GM12864 (cell line): Measurements from ENCODE around the gene AP3B2.

Source experiments
- DNase-seq: peaks from one replicate; pipeline ENCODE4 v3.0.0-alpha.2; 2011; ENCODE audit warnings: low read depth
- H3K4me3 ChIP-seq: 2 replicates; pipeline ENCODE4 v1.5.1; 2011; ENCODE audit warnings: mild to moderate bottlenecking, low read depth, low read length, control low read depth
- CTCF ChIP-seq: IDR thresholded peaks from 2 replicates; pipeline ENCODE4 v1.5.1; 2011; ENCODE audit warnings: low read depth, mild to moderate bottlenecking, moderate library complexity, low read length, control low read depth, inconsistent platforms; ENCODE audit errors: missing control alignments

AP3B2 gene

GRCh38 chr15:82742134-82742533 is 32.5 kb upstream of the AP3B2 start:
- no peak for DNase-seq
- H3K4me3 ChIP-seq, result no peak overlapping the region
- no peak for TF ChIP-seq CTCF

- no peak overlapping the region for H3K4me3 ChIP-seq
- no peak for DNase-seq
Measured at GRCh38 chr15:82739086-82739485, 29.4 kb upstream of the AP3B2 start.

GRCh38 chr15:82737975-82738374 is 28.3 kb upstream of the AP3B2 start:
- no peak for TF ChIP-seq CTCF
- DNase-seq, result no peak
- no peak overlapping the region for H3K4me3 ChIP-seq

More at GRCh38 chr15:82739086-82739485, 29.4 kb upstream of the AP3B2 start:
- TF ChIP-seq CTCF, result no peak

- DNase-seq, result no peak
- no peak for TF ChIP-seq CTCF
- no peak overlapping the region for H3K4me3 ChIP-seq
Measured at GRCh38 chr15:82731527-82731926, 21.9 kb upstream of the AP3B2 start.

GRCh38 chr15:82730022-82730530 is 20.4 kb upstream of the AP3B2 start:
- H3K4me3 ChIP-seq, result no peak overlapping the region
- no peak for TF ChIP-seq CTCF

GRCh38 chr15:82726816-82727215 is 17.1 kb upstream of the AP3B2 start:
- DNase-seq, result no peak
- H3K4me3 ChIP-seq, result no peak overlapping the region
- no peak for TF ChIP-seq CTCF

More at GRCh38 chr15:82730022-82730530, 20.4 kb upstream of the AP3B2 start:
- no peak for DNase-seq

GRCh38 chr15:82715003-82715402 is 5.3 kb upstream of the AP3B2 start:
- H3K4me3 ChIP-seq, result no peak overlapping the region
- DNase-seq, result no peak
- no peak for TF ChIP-seq CTCF
